Measurements from ENCODE around the gene PCDHA1. TPM values are rescaled to one million over a fixed set of nuclear protein-coding genes. Genes with fewer than 3 reads are reported as not detected.
A peak's percentile ranks its signal among the peaks of the same experiment; 100 is the strongest.

PCDHA1 gene
- polyA plus RNA-seq, 1 donor (not counting 4 experiments of a cell fraction or from before 2014, with no cell fraction given): 0.03 TPM

DNA sequence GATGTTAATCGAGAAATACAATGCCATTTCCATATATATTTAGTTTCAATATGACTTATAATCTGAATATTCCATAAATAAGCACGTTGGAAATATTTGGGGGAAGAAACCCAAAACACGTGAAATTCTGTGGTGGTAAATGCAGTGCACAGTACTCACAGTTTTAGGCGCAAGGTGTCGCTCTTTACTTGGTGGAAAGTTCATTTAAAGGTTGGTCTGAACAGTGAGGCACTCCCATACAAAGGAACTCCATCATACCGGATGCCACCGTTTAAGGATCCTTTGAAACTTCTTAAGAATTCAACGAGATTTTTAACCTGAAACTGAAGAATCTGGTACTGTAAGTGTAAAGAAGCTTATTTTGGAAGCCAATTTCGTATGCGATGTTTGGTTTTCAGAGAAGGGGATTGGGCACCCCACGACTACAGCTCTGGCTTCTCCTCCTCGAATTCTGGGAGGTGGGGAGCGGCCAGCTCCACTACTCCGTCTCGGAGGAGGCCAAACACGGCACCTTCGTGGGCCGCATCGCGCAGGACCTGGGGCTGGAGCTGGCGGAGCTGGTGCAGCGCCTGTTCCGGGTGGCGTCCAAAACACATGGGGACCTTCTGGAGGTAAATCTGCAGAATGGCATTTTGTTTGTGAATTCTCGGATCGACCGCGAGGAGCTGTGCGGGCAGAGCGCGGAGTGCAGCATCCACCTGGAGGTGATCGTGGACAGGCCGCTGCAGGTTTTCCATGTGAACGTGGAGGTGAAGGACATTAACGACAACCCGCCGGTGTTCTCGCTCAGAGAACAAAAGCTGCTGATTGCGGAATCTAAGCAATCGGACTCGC lies 83.0 kb downstream of the PCDHA1 start, which contains the start of gene PCDHA11:
PCDHA11 (plus strand) TSS at position 237 of the 834 bp plus-strand sequence; CDS start at position 384, 147 bp downstream.
- H3K27ac ChIP-seq (ENCODE audit: control insufficient read depth, insufficient read depth, low read length): no peak within 1 kb of the TSS
- FAIRE-seq: no peak
- no peak for DNase-seq (ENCODE audit: low read depth, low spot score)
- H4K20me1 ChIP-seq (ENCODE audit: control insufficient read depth, extremely low read depth, insufficient read depth, low read length): no peaks in the 10 kb centered on the region
- TF ChIP-seq EZH2 (IDR thresholded peaks at IDR 0.05; ENCODE audit: low read length): no peak
- TF ChIP-seq, protein P1, sequence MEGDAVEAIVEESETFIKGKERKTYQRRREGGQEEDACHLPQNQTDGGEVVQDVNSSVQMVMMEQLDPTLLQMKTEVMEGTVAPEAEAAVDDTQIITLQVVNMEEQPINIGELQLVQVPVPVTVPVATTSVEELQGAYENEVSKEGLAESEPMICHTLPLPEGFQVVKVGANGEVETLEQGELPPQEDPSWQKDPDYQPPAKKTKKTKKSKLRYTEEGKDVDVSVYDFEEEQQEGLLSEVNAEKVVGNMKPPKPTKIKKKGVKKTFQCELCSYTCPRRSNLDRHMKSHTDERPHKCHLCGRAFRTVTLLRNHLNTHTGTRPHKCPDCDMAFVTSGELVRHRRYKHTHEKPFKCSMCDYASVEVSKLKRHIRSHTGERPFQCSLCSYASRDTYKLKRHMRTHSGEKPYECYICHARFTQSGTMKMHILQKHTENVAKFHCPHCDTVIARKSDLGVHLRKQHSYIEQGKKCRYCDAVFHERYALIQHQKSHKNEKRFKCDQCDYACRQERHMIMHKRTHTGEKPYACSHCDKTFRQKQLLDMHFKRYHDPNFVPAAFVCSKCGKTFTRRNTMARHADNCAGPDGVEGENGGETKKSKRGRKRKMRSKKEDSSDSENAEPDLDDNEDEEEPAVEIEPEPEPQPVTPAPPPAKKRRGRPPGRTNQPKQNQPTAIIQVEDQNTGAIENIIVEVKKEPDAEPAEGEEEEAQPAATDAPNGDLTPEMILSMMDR (optimal IDR thresholded peaks at IDR 0.05 in 1 of 3, IDR thresholded peaks at IDR 0.05 in 1 of 3, conservative IDR thresholded peaks at IDR 0.05 in 1 of 3; ENCODE audit: extremely low read depth in 1 of 3, insufficient read depth in 2 of 3, low read length in 3 of 3): peak in 2 of 3 experiments; percentile 5 to 37
- no peak within 1 kb of the TSS for H3K9ac ChIP-seq (ENCODE audit: control insufficient read depth, extremely low read depth, insufficient read depth, low read length)
- no peak within 1 kb of the TSS for H3K4me2 ChIP-seq (ENCODE audit: control insufficient read depth, extremely low read depth, insufficient read depth, low read depth, low read length)
- no peaks in the 10 kb centered on the region for H3K27me3 ChIP-seq (ENCODE audit: control insufficient read depth, extremely low read depth, insufficient read depth, low read length)
- H3K4me3 ChIP-seq (ENCODE audit: control insufficient read depth in 2 of 3, extremely low read depth in 1 of 3, insufficient read depth in 2 of 3, low read depth in 1 of 3, low read length in 3 of 3): no peak within 1 kb of the TSS
- H3K4me1 ChIP-seq (ENCODE audit: control insufficient read depth, extremely low read depth, insufficient read depth, low read length): no peaks in the 10 kb centered on the region
- dilution Hi-C loops (cut with MboI; ENCODE audit: extremely low pct_ligation_motif_present, low sequenced_read_pairs): no loop called here
- H3K36me3 ChIP-seq (ENCODE audit: control insufficient read depth in 2 of 2, extremely low read depth in 1 of 2, insufficient read depth in 2 of 2, low read length in 2 of 2): no peaks in the 10 kb centered on the region
- H3K9me3 ChIP-seq (ENCODE audit: control insufficient read depth, low read depth, low read length): peaks cover 13% of the 10 kb centered on the region
- H3K9me1 ChIP-seq (ENCODE audit: control insufficient read depth, extremely low read depth, insufficient read depth, low read length): no peaks in the 10 kb centered on the region
- no peaks in the 10 kb centered on the region for H3K79me2 ChIP-seq (ENCODE audit: control insufficient read depth, insufficient read depth, low read length)
- H2AFZ ChIP-seq (ENCODE audit: control insufficient read depth, low read length): no peak within 1 kb of the TSS

DNA sequence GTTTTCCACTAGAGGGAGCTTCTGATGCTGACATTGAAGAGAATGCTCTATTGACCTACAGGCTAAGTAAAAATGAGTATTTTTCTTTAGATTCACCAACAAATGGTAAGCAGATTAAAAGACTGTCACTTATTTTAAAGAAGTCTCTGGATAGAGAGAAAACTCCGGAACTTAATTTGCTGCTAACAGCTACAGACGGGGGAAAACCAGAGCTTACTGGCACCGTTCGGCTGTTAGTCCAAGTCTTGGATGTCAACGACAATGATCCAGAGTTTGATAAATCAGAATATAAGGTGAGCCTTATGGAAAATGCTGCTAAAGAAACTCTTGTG lies 83.6 kb downstream of the PCDHA1 start:
- Histone ChIP-seq H3K27me3 (ENCODE audit: control insufficient read depth, extremely low read depth, insufficient read depth, low read length) (no peaks in the 10 kb centered on the region), H3K27ac (ENCODE audit: control insufficient read depth, insufficient read depth, low read length) (no peak overlapping the region), H3K4me2 (ENCODE audit: control insufficient read depth, extremely low read depth, insufficient read depth, low read depth, low read length) (no peak overlapping the region), H3K36me3 (ENCODE audit: control insufficient read depth in 2 of 2, extremely low read depth in 1 of 2, insufficient read depth in 2 of 2, low read length in 2 of 2) (no peaks in the 10 kb centered on the region), H4K20me1 (ENCODE audit: control insufficient read depth, extremely low read depth, insufficient read depth, low read length) (no peaks in the 10 kb centered on the region), H3K9me3 (ENCODE audit: control insufficient read depth, low read depth, low read length) (peaks cover 13% of the 10 kb centered on the region), H3K4me1 (ENCODE audit: control insufficient read depth, extremely low read depth, insufficient read depth, low read length) (no peaks in the 10 kb centered on the region), H3K4me3 (ENCODE audit: control insufficient read depth in 2 of 3, extremely low read depth in 1 of 3, insufficient read depth in 2 of 3, low read depth in 1 of 3, low read length in 3 of 3) (no peak overlapping the region), H3K9me1 (ENCODE audit: control insufficient read depth, extremely low read depth, insufficient read depth, low read length) (no peaks in the 10 kb centered on the region), H3K9ac (ENCODE audit: control insufficient read depth, extremely low read depth, insufficient read depth, low read length) (no peak overlapping the region), H3K79me2 (ENCODE audit: control insufficient read depth, insufficient read depth, low read length) (no peaks in the 10 kb centered on the region), H2AFZ (ENCODE audit: control insufficient read depth, low read length) (no peak overlapping the region)
- dilution Hi-C loops (cut with MboI; ENCODE audit: extremely low pct_ligation_motif_present, low sequenced_read_pairs): no loop called here
- DNase-seq (ENCODE audit: low read depth, low spot score) (no peak), FAIRE-seq (no peak)
- TF ChIP-seq, protein P1 (optimal IDR thresholded peaks at IDR 0.05 in 1 of 3, IDR thresholded peaks at IDR 0.05 in 1 of 3, conservative IDR thresholded peaks at IDR 0.05 in 1 of 3; ENCODE audit: extremely low read depth in 1 of 3, insufficient read depth in 2 of 3, low read length in 3 of 3): no peak
- TF ChIP-seq EZH2 (IDR thresholded peaks at IDR 0.05; ENCODE audit: low read length): no peak
